ENCODE results near the gene C1QTNF5. TPM values are rescaled to one million over a fixed set of nuclear protein-coding genes. Genes with fewer than 3 reads are reported as not detected.

Gene C1QTNF5
- total RNA-seq, 1 donor from 2014 or later: 4.0 TPM

DNA sequence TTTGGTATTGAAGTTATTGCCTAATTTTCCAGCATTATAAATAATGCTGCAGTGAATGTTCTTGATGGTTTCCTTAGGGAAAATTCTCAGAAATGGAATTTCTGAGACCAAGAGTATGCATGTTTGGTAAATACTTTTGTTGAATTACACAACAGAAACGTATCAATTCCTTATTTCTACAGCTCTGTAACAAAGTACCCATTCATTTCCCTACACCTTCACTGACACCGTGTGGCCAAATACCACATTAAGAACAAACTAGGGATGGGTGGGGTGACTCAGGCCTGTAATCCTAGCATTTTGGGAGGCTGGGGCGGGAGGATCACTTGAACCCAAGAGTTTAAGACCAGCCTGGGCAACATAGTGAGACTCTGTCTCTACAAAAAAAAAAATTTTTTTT, 45.5 kb downstream of the C1QTNF5 start:
- Mint-ChIP-seq H3K27me3 (no peaks in the 10 kb centered on the region), H3K36me3 (peaks cover 23% of the 10 kb centered on the region), H3K4me3 (no peak overlapping the region), H3K9me3 (no peaks in the 10 kb centered on the region), H3K27ac (no peak overlapping the region), H3K4me1 (ENCODE audit: unreplicated experiment) (no peaks in the 10 kb centered on the region)
- DNase-seq (ENCODE audit: extremely low spot score, unreplicated experiment): no peak
- TF ChIP-seq, protein P1, sequence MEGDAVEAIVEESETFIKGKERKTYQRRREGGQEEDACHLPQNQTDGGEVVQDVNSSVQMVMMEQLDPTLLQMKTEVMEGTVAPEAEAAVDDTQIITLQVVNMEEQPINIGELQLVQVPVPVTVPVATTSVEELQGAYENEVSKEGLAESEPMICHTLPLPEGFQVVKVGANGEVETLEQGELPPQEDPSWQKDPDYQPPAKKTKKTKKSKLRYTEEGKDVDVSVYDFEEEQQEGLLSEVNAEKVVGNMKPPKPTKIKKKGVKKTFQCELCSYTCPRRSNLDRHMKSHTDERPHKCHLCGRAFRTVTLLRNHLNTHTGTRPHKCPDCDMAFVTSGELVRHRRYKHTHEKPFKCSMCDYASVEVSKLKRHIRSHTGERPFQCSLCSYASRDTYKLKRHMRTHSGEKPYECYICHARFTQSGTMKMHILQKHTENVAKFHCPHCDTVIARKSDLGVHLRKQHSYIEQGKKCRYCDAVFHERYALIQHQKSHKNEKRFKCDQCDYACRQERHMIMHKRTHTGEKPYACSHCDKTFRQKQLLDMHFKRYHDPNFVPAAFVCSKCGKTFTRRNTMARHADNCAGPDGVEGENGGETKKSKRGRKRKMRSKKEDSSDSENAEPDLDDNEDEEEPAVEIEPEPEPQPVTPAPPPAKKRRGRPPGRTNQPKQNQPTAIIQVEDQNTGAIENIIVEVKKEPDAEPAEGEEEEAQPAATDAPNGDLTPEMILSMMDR (conservative IDR thresholded peaks at IDR 0.05): no peak

DNA sequence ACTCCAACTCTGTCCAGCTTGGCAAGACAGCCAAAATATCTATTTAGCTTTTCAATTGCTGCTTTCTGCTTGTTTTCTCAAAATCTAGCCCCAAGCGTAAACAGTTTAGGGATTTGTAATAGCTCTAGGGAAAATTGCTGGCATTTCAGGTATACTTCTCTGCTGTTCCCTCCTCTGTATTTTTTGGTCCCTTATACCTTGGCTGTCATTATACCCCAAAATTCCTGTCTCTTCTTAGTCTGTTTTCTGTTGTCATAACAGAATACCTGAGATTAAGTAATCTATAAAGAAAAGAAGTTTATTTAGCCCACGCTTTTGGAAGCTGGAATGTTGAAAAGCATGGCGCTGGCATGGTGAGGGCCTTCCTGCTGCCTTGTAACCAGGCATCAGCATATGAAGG, 47.2 kb downstream of the C1QTNF5 start:
- TF ChIP-seq, protein P1 (conservative IDR thresholded peaks at IDR 0.05): no peak
- H3K9me3 Mint-ChIP-seq: no peaks in the 10 kb centered on the region
- no peak for DNase-seq (ENCODE audit: extremely low spot score, unreplicated experiment)
- H3K4me1 Mint-ChIP-seq (ENCODE audit: unreplicated experiment): no peaks in the 10 kb centered on the region
- no peak overlapping the region for H3K27ac Mint-ChIP-seq
- no peak overlapping the region for H3K4me3 Mint-ChIP-seq
- H3K36me3 Mint-ChIP-seq: peaks cover 17% of the 10 kb centered on the region
- H3K27me3 Mint-ChIP-seq: no peaks in the 10 kb centered on the region

DNA sequence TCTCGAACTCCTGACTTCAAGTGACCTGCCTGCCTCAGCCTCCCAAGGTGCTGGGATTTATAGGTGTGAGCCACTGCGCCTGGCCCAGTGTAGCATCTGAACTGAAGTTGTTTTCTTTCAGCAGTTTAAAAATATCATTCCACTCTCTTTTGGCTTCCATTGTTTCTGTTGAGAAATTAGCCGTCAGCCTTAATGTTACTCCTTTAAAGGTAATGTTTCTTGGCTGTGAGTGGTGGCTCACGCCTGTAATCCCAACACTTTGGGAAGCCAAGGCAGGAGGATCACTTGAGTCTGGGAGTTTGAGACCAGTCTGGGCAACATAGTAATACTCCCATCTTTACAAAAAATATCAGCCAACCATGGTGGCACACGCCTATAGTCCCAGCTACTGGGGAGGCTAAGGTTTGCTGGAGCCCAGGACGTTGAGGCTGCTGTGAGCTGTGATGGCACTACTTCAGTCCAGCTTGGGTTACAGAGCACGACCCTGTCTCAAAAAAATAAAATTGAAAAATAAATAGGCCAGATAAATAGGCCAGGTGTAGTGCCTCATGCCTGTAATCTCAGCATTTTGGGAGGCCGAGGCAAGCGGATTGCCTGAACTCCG, 49.7 kb downstream of the C1QTNF5 start:
- TF ChIP-seq, protein P1 (conservative IDR thresholded peaks at IDR 0.05): no peak
- no peak overlapping the region for H3K4me3 Mint-ChIP-seq

More for the DNA sequence above, 49.7 kb downstream of the C1QTNF5 start:
- DNase-seq (ENCODE audit: extremely low spot score, unreplicated experiment): no peak
- H3K4me1 Mint-ChIP-seq (ENCODE audit: unreplicated experiment): no peaks in the 10 kb centered on the region
- H3K36me3 Mint-ChIP-seq: peaks cover 15% of the 10 kb centered on the region
- no peaks in the 10 kb centered on the region for H3K9me3 Mint-ChIP-seq
- H3K27ac Mint-ChIP-seq: no peak overlapping the region
- H3K27me3 Mint-ChIP-seq: no peaks in the 10 kb centered on the region

Small RNAs within 50 kb of the gene (microRNA-seq; reads per million reads assigned to microRNA genes)
- not detected for gene MIR6756

Other genes with a start within 250 kb of the C1QTNF5 start
- 46.4 and 62.1 TPM in 2 replicates for gene DPAGT1, start 239.0 kb downstream of the C1QTNF5 start, total RNA-seq (ENCODE audit: low replicate concordance)
- 10.7 and 13.5 TPM in 2 replicates for gene C2CD2L, start 233.5 kb downstream of the C1QTNF5 start, total RNA-seq (ENCODE audit: low replicate concordance)
- gene HINFP, start 219.3 kb downstream of the C1QTNF5 start, total RNA-seq (ENCODE audit: low replicate concordance): 31.6 and 33.0 TPM in 2 replicates
- 1.3 TPM in 1 of 2 replicates, not detected in the other for gene ABCG4, start 191.8 kb downstream of the C1QTNF5 start, total RNA-seq (ENCODE audit: low replicate concordance)
- 8.7 and 11.5 TPM in 2 replicates for gene NLRX1, start 172.2 kb downstream of the C1QTNF5 start, total RNA-seq (ENCODE audit: low replicate concordance)
- 2.3 and 7.0 TPM in 2 replicates for gene NHERF4, start 155.4 kb downstream of the C1QTNF5 start, total RNA-seq (ENCODE audit: low replicate concordance)
- 14.4 and 21.1 TPM in 2 replicates for gene CBL, start 134.5 kb downstream of the C1QTNF5 start, total RNA-seq (ENCODE audit: low replicate concordance)
- 3.0 and 10.3 TPM in 2 replicates for gene MCAM, start 23.8 kb downstream of the C1QTNF5 start, total RNA-seq (ENCODE audit: low replicate concordance)
- gene RNF26, start 6.4 kb downstream of the C1QTNF5 start, total RNA-seq (ENCODE audit: low replicate concordance): 40.3 and 45.6 TPM in 2 replicates
- gene MFRP, start 5.8 kb upstream of the C1QTNF5 start, total RNA-seq (ENCODE audit: low replicate concordance): not detected in 2 replicates
- gene USP2, start 40.8 kb upstream of the C1QTNF5 start, total RNA-seq (ENCODE audit: low replicate concordance): 7.4 and 8.2 TPM in 2 replicates
- 2.0 and 19.0 TPM in 2 replicates for gene THY1, start 82.3 kb upstream of the C1QTNF5 start, total RNA-seq (ENCODE audit: low replicate concordance)

Data from type B pancreatic cell (in vitro differentiated cells).